Measurements from ENCODE around the gene SPA17.

SPA17 gene

GRCh38 chr11:124673333-124674167, at the start of gene SPA17, which contains the start of gene SIAE:
Gene SPA17, plus strand, starts transcription at chr11:124673904. Its CDS starts 1,361 bp downstream, at chr11:124675265.
Gene SIAE, minus strand, starts transcription at chr11:124673739. Its CDS starts 31 bp downstream, at chr11:124673708.
- DNase-seq = peak; percentile 83

- no peak for DNase-seq
These were observed 48.1 kb upstream of the SPA17 start for GRCh38 chr11:124625504-124626168.

- DNase-seq = no peak
These were observed 46.2 kb upstream of the SPA17 start for GRCh38 chr11:124627546-124627945.

- no peak for DNase-seq
These were observed 43.7 kb upstream of the SPA17 start for GRCh38 chr11:124629961-124630360.

GRCh38 chr11:124633355-124633754, 40.3 kb upstream of the SPA17 start:
- no peak for DNase-seq

- no peak for DNase-seq
These were observed 37.8 kb upstream of the SPA17 start for GRCh38 chr11:124635932-124636331.

- no peak for DNase-seq
These were observed 35.2 kb upstream of the SPA17 start for GRCh38 chr11:124638500-124638899.

- DNase-seq = no peak
These were observed 34.5 kb upstream of the SPA17 start for GRCh38 chr11:124639186-124639585.

- DNase-seq = no peak
These were observed 33.0 kb upstream of the SPA17 start for GRCh38 chr11:124640666-124641065.

- no peak for DNase-seq
These were observed 31.1 kb upstream of the SPA17 start for GRCh38 chr11:124642628-124643027.

- no peak for DNase-seq
These were observed 30.6 kb upstream of the SPA17 start for GRCh38 chr11:124643042-124643604.

GRCh38 chr11:124643605-124644425, 29.9 kb upstream of the SPA17 start:
- DNase-seq = no peak

GRCh38 chr11:124644426-124645280, 29.1 kb upstream of the SPA17 start:
- DNase-seq = peak; percentile 85

GRCh38 chr11:124646148-124646547, 27.6 kb upstream of the SPA17 start:
- no peak for DNase-seq

- no peak for DNase-seq
These were observed 25.1 kb upstream of the SPA17 start for GRCh38 chr11:124648610-124649009.

- peak; percentile 67 for DNase-seq
These were observed 16.7 kb upstream of the SPA17 start for GRCh38 chr11:124656774-124657630.

GRCh38 chr11:124657904-124658303, 15.8 kb upstream of the SPA17 start:
- no peak for DNase-seq

GRCh38 chr11:124658501-124658900, 15.2 kb upstream of the SPA17 start:
- no peak for DNase-seq

GRCh38 chr11:124658986-124659385, 14.7 kb upstream of the SPA17 start:
- no peak for DNase-seq

- no peak for DNase-seq
These were observed 12.2 kb upstream of the SPA17 start for GRCh38 chr11:124661553-124661952.

GRCh38 chr11:124662106-124662505, 11.6 kb upstream of the SPA17 start:
- DNase-seq = no peak

All from NCI-H2227 treated with DMSO at 0.1 percent for 48 hours (cell line).